Stimulated activated naive B cell treated with anti-CD40 and anti-IgM and Interleukin-4, amounts not matched to agents 10 μg/mL and 1 μg/mL and 100 μg/mL, for 72 hours (primary cell): ENCODE data around the gene TMEM158.
A peak's percentile ranks its signal among the peaks of the same experiment; 100 is the strongest.

Experiments used
- ATAC-seq, 2 donors: fragments of 150-1000 bp; cut with Tn5 transposase; replicated peaks; 2 replicates each; pipeline ENCODE4 v1.10.0; 2021; ENCODE audit warnings: moderate library complexity in 1 of 2
- DNase-seq: peaks from one replicate; pipeline ENCODE4 v3.0.0; 2021
- H3K27ac Mint-ChIP-seq: one replicate; pipeline ENCODE4 v1.8.0; 2022; ENCODE audit warnings: mild to moderate bottlenecking, mixed read lengths
- H3K27me3 Mint-ChIP-seq, 2 donors: one replicate each; pipeline ENCODE4 v1.8.0; 2022; ENCODE audit warnings: mixed read lengths in 2 of 2
- H3K36me3 Mint-ChIP-seq, 2 donors: one replicate each; pipeline ENCODE4 v1.8.0; 2022; ENCODE audit warnings: mixed read lengths in 2 of 2, mild to moderate bottlenecking in 1 of 2
- H3K4me1 Mint-ChIP-seq, 2 donors: one replicate each; pipeline ENCODE4 v1.8.0; 2022; ENCODE audit warnings: mixed read lengths in 2 of 2, mild to moderate bottlenecking in 1 of 2
- H3K4me3 Mint-ChIP-seq, 2 donors: one replicate each; pipeline ENCODE4 v1.8.0; 2022; ENCODE audit warnings: mild to moderate bottlenecking in 2 of 2, mixed read lengths in 2 of 2, moderate library complexity in 1 of 2
- H3K9me3 Mint-ChIP-seq, 2 donors: one replicate each; pipeline ENCODE4 v1.8.0; 2022; ENCODE audit warnings: mixed read lengths in 2 of 2, mild to moderate bottlenecking in 1 of 2

The TMEM158 gene

DNA sequence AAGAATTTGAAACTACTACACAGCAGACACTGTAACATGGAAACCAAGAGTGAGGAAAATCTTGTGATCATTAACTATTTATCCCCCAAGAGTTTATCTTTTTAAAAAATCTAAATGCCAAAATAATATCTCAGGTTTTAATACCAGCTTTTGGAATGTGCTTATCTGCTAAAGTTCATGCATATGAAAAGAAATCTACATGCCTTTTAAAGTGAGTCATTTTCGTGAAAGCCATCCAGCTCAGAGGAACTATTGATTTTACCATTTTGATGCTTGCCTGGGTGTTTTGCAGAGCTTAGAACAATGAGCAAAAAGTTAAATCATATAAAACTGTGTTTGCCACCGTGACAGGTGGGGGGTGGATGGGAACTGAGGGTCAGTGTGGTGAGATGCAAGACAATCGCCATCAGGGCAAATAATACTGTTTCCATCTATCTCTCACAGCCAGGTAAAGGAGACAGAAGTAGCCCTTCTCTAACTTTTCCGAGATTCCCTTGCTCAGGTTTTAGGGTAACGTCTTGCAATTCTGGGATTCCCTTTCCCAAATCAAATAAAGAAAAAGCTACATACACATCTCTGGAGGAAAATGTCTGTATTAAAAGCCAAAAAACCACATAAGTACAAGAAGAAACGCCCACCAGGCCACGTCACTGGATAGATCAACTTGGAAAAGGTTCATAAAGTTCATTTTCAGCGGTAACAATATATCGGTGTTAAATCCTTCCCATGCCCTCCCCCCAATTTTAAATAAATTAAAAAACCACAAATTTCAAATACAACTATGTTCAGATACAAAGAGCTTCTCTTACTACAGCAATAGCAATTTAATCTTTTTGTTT is 2.0 kb downstream of the TMEM158 start:
- Mint-ChIP-seq H3K27me3 (peaks cover 65 to 70% of the 10 kb centered on the region in 2 donors), H3K4me1 (peaks cover 5 to 14% of the 10 kb centered on the region in 2 donors), H3K27ac (no peak overlapping the region), H3K9me3 (no peaks in the 10 kb centered on the region), H3K36me3 (no peaks in the 10 kb centered on the region), H3K4me3 (peak overlapping the region in 1 of 2 donors; percentile 35)
- DNase-seq, result no peak
- ATAC-seq, result no peak

- H3K4me1 Mint-ChIP-seq, result peaks cover under 1 to 5% of the 10 kb centered on the region in 2 donors
- H3K4me3 Mint-ChIP-seq, result no peak overlapping the region
- ATAC-seq, result no peak
- peaks cover 51 to 56% of the 10 kb centered on the region in 2 donors for H3K27me3 Mint-ChIP-seq
- no peak overlapping the region for H3K27ac Mint-ChIP-seq
- no peak for DNase-seq
- H3K36me3 Mint-ChIP-seq, result no peaks in the 10 kb centered on the region
- H3K9me3 Mint-ChIP-seq, result no peaks in the 10 kb centered on the region
Observed at GRCh38 chr3:45219694-45220093, 6.4 kb downstream of the TMEM158 start.

DNA sequence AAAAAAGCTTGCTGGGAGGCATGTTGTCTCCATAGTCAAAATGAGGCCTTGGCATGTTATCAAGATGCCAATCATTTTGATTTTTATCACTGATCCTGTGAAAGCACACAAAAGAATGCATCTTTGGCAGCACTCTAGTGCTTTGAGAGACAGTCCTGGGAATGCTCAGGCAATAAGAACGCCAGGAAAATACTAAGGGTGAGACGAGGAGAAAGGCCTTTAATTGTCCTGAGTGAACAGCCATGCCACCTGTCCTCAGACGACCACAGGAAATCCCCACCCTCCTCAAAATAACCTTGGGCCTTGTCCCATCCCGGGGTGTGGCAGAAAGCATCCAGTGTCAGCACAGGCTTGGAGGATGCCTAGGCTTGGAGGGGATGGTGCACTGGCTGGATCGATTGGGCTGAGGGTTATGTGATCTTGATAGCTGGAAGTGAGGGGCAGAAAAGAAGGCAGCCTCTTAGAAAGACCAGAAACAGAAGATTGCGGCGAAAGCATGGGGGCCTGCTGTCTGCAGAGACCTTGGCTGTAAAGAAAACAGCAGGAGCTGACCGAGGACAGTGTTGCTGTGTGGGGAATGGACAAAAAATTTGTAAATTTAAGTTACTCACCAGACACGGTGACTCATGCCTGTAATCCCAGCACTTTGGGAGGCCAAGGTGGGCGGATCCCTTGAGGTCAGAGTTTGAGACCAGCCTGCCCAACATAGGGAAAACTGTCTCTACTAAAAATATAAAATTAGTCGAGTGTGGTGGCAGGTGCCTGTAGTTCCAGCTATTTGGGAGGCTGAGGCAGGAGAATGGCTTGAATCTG is 7.3 kb downstream of the TMEM158 start:
- no peaks in the 10 kb centered on the region for H3K4me1 Mint-ChIP-seq
- H3K4me3 Mint-ChIP-seq, result no peak overlapping the region
- DNase-seq (no peak), ATAC-seq (no peak)
- no peaks in the 10 kb centered on the region for H3K9me3 Mint-ChIP-seq
- H3K36me3 Mint-ChIP-seq, result no peaks in the 10 kb centered on the region
- peaks cover 42 to 55% of the 10 kb centered on the region in 2 donors for H3K27me3 Mint-ChIP-seq
- no peak overlapping the region for H3K27ac Mint-ChIP-seq

- H3K36me3 Mint-ChIP-seq, result no peaks in the 10 kb centered on the region
- peaks cover 40 to 48% of the 10 kb centered on the region in 2 donors for H3K27me3 Mint-ChIP-seq
- H3K9me3 Mint-ChIP-seq, result no peaks in the 10 kb centered on the region
- DNase-seq (no peak), ATAC-seq (no peak)
- H3K4me3 Mint-ChIP-seq, result no peak overlapping the region
- no peak overlapping the region for H3K27ac Mint-ChIP-seq
- no peaks in the 10 kb centered on the region for H3K4me1 Mint-ChIP-seq
Observed at GRCh38 chr3:45216021-45216609, 10.0 kb downstream of the TMEM158 start.

DNA sequence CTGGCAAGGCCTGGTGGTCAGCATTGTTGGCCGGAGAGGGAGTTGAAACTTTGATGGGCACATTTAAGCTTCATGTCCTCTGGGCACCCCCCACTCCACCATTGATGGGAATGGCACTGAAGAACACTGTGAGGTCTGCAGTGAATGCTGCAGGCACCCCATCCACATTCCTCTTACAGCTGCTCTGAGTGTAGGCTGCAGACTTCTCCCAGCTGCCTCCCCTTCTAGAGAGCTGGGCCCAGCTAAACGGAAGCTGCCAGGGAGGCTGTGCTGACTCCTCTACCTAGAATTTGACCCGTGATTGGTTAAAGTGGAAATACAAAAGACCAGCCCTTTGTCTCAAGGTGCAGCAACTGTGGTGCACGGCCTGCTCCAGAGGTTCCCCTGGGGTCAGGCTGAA is 10.6 kb downstream of the TMEM158 start:
- no peak overlapping the region for H3K4me3 Mint-ChIP-seq
- ATAC-seq (no peak), DNase-seq (no peak)
- H3K4me1 Mint-ChIP-seq, result peaks cover 3 to 5% of the 10 kb centered on the region in 2 donors
- no peaks in the 10 kb centered on the region for H3K9me3 Mint-ChIP-seq
- no peaks in the 10 kb centered on the region for H3K36me3 Mint-ChIP-seq
- no peak overlapping the region for H3K27ac Mint-ChIP-seq
- peaks cover 44 to 50% of the 10 kb centered on the region in 2 donors for H3K27me3 Mint-ChIP-seq

- DNase-seq, result no peak
- peaks cover 36 to 43% of the 10 kb centered on the region in 2 donors for H3K27me3 Mint-ChIP-seq
- H3K36me3 Mint-ChIP-seq, result no peaks in the 10 kb centered on the region
- peaks cover 3 to 7% of the 10 kb centered on the region in 2 donors for H3K4me1 Mint-ChIP-seq
- H3K4me3 Mint-ChIP-seq, result no peak overlapping the region
- no peak overlapping the region for H3K27ac Mint-ChIP-seq
- no peak for ATAC-seq
- no peaks in the 10 kb centered on the region for H3K9me3 Mint-ChIP-seq
Observed at GRCh38 chr3:45214061-45214680, 11.9 kb downstream of the TMEM158 start.

GRCh38 chr3:45212095-45212468 is 14.0 kb downstream of the TMEM158 start:
- Mint-ChIP-seq H3K27me3 (peaks cover 36 to 39% of the 10 kb centered on the region in 2 donors), H3K36me3 (no peaks in the 10 kb centered on the region)
- ATAC-seq, result no peak

DNA sequence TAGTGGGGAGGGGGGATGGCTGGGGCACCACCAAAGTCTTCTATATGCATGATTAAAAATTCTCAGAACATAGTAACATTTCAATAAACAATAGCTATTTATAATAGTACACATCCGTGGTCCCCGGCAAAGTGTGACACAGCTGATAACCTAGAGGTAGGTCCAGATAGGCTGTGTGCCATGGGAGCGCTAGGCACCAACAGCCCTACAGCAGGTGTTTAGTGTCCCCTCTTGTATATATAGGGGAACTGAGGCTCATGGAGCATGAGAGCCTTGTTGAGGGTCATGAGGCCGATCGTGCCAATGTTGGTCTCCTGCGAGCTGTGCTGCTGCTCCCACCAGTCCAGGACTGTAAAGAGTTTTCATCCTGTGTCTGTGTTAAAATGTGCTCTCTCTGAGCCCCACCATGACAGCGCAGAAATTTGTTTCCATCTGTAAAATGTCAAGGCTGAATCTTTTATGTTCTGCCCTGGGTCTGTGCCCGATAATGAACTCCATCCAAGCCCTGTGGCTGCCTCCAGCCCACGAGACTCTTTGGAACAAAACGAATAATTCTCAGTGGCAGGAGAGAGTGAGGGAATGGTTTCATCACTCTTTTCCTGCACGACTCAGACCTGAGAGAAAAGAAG is 14.5 kb downstream of the TMEM158 start:
- H3K27me3 Mint-ChIP-seq, result peaks cover 36 to 37% of the 10 kb centered on the region in 2 donors
- H3K36me3 Mint-ChIP-seq, result no peaks in the 10 kb centered on the region
- no peak overlapping the region for H3K27ac Mint-ChIP-seq
- no peaks in the 10 kb centered on the region for H3K9me3 Mint-ChIP-seq
- H3K4me1 Mint-ChIP-seq, result peaks cover 3 to 7% of the 10 kb centered on the region in 2 donors
- DNase-seq (no peak), ATAC-seq (no peak)
- H3K4me3 Mint-ChIP-seq, result no peak overlapping the region

More at GRCh38 chr3:45212095-45212468, 14.0 kb downstream of the TMEM158 start:
- H3K27ac Mint-ChIP-seq, result no peak overlapping the region
- no peak overlapping the region for H3K4me3 Mint-ChIP-seq
- peaks cover 3 to 7% of the 10 kb centered on the region in 2 donors for H3K4me1 Mint-ChIP-seq
- no peaks in the 10 kb centered on the region for H3K9me3 Mint-ChIP-seq
- no peak for DNase-seq

DNA sequence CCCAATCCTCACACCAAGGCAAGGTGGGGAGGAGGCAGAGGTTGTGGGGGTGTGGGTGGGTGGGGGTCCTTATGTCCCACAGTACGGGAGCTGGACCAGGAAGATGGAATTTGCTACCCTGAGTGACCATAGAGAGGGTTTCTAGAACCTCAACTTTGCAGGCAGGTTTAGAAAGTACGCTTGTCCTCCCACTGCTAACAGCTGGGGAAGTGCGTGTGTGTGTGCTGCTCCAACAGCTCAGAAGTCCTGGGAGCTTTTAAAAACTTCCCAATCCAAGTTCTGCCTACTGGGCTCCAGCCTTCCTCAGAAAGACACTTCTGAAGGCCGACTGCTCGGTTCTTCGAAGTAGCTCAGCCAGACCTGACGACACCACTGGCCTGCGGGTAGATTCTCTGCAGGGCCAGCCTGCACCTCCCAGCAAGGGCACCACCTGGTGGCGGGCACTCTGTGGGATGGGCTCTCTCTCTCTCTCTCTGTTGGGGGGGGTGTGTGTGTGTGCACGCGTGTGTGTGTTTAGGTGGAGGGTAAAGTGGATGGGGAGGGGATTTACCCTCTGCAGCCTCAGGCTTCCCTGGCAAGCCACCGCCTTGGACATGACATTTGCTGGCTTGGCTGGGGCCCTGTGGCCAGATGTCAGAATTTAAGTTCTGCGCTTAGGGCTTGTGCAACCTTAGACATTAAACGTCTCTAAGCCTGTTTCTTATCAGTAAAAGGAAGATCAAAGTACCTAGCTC is 15.6 kb downstream of the TMEM158 start:
- ATAC-seq, result peak; percentile 95 to 97
- Mint-ChIP-seq H3K36me3 (no peaks in the 10 kb centered on the region), H3K27me3 (peaks cover 28 to 37% of the 10 kb centered on the region in 2 donors), H3K9me3 (no peaks in the 10 kb centered on the region), H3K4me3 (no peak overlapping the region), H3K27ac (peak overlapping the region; percentile 73), H3K4me1 (peaks cover 3 to 7% of the 10 kb centered on the region in 2 donors)
- DNase-seq, result peak; percentile 38

DNA sequence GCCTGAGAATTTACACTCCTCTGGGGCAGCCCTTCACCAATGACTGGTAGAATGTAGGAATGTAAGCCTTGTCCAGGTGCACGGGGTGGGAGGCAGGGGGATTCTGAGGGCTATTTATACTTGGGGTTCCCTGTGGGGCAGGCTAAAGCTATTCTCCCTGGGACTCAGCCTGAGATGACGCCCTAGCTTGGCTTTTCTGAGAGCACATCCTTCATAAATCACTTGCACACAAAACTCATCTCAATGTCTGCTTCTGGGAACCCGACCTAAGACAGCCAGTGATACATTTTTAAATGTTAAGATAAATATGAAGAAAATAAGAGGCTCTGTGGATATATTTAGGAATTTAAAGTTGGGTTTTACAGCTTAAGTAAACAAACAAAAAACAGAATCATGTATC is 16.6 kb downstream of the TMEM158 start:
- Mint-ChIP-seq H3K27ac (no peak overlapping the region), H3K4me3 (no peak overlapping the region), H3K4me1 (peaks cover 3 to 7% of the 10 kb centered on the region in 2 donors), H3K27me3 (peaks cover 28 to 34% of the 10 kb centered on the region in 2 donors), H3K36me3 (no peaks in the 10 kb centered on the region), H3K9me3 (no peaks in the 10 kb centered on the region)
- DNase-seq (no peak), ATAC-seq (no peak)

DNA sequence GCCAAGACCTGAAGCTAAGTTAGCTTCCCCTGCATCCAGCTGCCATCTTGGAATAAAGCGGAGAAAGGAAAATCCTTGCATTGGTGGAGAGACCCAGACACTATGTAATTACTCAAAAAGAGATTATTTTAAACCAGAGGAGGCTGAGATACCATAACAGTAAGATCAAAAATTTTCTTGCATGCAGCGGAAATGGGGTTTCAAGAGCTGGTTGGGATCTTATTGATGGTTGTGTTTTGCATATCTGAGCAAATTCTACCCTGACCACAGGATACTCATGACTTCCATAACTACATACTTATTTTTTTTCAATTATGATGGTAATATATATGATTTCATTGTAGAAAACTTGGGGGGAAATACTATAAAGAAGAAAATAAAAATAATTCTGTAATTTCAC is 17.5 kb downstream of the TMEM158 start:
- Mint-ChIP-seq H3K27me3 (peaks cover 28% of the 10 kb centered on the region in 2 donors), H3K27ac (no peak overlapping the region), H3K4me3 (no peak overlapping the region), H3K4me1 (peaks cover 3 to 7% of the 10 kb centered on the region in 2 donors), H3K9me3 (no peaks in the 10 kb centered on the region), H3K36me3 (no peaks in the 10 kb centered on the region)
- ATAC-seq (no peak), DNase-seq (no peak)

GRCh38 chr3:45207446-45207845 is 18.6 kb downstream of the TMEM158 start:
- Mint-ChIP-seq H3K4me3 (no peak overlapping the region), H3K27me3 (peaks cover 20 to 26% of the 10 kb centered on the region in 2 donors), H3K27ac (no peak overlapping the region), H3K9me3 (no peaks in the 10 kb centered on the region), H3K4me1 (peaks cover 3 to 7% of the 10 kb centered on the region in 2 donors), H3K36me3 (no peaks in the 10 kb centered on the region)
- ATAC-seq (no peak), DNase-seq (no peak)

GRCh38 chr3:45205126-45205525 is 21.0 kb downstream of the TMEM158 start:
- DNase-seq, result no peak
- Mint-ChIP-seq H3K4me3 (no peak overlapping the region), H3K4me1 (no peaks in the 10 kb centered on the region), H3K36me3 (no peaks in the 10 kb centered on the region), H3K27ac (no peak overlapping the region), H3K27me3 (peaks cover 0 to 8% of the 10 kb centered on the region in 2 donors), H3K9me3 (no peaks in the 10 kb centered on the region)
- ATAC-seq, result no peak
